Stimulated activated naive CD4-positive, alpha-beta T cell treated with Interleukin-2 at 50 U/mL for 16 hours (primary cell): ENCODE measurements around the gene SLC39A11.
"Not testable (repeated sequence)": the region's sequence is repeated elsewhere in the genome, so short reads cannot be mapped to it uniquely, and the experiment has no call there.

Experiments
- DNase-seq: peaks from one replicate; lab custom pipeline; 2025; lab: John Stamatoyannopoulos, UW

The SLC39A11 gene

DNA sequence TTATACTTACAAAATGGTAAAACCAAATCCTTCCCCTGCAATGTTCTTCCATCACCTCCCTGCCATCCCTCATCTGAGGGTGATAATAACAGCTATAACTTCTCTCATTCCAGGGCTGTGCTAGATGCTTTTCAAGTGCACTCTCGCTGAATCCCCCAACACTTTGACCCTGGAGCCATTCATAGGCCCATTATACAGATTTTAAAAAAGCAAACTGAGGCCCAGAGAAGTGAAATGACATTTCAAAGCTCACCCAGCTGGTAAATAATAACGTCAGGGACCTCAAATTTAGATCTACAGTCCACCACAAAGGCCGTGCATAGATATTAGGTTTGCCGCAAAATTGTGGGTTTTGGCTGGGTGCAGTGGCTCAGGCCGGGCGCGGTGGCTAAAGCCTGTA lies 378.8 kb downstream of the SLC39A11 start:
- DNase-seq: no peak

DNA sequence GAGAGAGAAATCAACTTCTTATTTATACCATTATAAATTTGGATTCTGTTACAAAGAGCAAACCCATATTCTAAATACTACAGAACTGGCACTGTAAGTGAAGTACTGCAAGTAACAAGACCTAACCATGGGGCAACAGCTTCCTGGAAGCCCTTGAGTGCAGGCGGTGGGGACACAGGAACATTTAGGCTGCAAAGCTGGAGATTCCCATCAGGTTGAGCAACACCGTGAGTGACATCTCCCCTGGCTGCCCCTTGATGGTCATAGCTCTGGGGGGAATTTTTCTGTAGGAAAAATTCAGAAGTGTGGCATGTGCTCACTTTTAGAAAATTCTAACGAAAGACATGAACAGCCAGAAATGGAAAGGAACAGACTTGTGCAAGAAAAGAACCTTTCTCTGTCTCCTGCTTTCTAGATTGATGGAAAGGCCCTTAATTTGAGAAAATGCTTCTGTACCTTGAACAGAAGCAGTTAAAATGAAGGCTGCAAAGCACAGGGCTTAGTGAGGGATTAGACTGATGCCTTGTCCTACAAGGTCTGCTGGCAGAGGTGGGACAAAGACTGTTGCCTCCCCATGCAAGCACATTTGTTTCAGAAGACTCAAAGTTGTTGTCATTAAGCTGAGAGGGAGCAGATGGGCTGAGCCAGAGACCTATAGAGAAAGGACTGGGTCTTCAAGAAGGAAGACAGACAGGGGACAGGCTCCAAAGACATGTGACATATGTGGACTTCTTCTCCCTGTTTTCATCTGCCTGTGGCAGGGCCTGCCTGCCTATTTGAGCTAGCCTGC lies 380.8 kb downstream of the SLC39A11 start:
- no peak for DNase-seq

DNA sequence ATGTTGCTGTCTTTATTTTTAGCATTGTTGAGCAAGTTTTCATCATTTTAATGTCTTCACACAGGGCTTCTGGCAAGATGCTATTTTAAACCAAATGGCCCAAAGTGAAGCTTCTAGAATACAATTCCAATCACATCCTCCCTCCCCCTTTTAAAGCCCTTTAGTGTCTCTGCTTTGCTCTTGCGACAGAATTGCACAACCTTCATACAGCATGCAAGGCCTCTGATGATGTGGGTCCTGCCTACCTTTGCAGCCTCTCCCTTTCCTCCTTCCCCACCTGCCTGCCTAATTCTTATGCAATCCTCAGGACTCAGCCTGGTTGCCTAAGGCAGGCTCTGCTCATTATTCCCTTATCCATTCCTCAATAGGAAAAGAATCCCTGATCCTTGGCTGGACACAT lies 381.7 kb downstream of the SLC39A11 start:
- no peak for DNase-seq

DNA sequence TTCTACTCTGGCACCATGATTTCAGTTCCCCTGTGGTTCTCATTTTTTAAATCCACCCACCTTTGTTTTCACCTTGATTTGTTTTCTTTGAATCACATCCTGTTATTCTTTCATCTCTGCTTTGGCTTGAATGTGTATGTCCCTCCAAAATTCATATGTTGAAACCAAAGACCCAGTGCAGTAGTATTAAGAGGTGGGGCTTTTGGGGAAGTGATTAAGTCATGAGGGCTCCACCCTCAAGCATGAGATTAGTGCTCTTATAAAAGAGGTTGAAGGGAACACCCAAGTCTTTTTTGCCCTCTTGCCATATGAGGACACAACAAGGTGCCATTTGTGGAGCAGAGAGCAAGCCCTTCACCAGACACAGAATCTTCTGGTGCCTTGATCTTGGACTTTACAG lies 382.3 kb downstream of the SLC39A11 start:
- DNase-seq: no peak

DNA sequence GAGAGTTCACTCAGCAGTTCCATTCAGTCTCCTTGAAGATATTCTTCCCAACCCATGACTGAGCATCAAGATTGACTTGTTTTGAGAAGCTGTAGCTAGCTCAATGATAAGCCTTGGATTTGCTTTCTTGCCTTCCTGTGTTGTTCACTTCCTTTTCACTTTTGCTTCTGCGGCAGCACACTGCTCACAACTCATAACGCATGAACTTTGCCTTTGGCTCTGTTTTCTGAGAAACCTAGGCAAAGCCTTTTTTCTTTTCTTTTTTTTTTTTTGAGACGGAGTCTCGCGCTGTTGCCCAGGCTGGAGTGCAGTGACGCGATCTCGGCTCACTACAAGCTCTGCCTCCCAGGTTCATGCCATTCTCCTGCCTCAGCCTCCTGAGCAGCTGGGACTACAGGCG lies 383.8 kb downstream of the SLC39A11 start:
- DNase-seq: not testable (repeated sequence)

DNA sequence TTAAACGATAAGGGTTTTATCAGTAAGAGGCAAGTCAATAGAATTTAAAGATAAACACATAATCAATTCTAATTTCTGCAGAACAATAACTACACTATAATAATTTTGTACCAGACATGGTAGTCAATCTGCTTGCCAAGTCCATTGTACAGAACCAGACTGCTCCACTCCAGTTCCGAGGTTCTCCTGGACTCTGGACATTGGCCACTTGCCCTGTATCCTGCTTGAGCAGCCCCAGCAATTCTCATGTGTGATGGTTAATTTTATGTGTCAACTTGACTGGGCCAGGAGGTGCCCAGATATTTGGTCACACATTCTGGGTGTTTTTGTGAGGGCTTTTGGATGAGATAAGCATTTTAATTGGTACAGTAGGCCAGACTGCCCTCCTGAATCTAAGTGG lies 384.6 kb downstream of the SLC39A11 start:
- DNase-seq: no peak

DNA sequence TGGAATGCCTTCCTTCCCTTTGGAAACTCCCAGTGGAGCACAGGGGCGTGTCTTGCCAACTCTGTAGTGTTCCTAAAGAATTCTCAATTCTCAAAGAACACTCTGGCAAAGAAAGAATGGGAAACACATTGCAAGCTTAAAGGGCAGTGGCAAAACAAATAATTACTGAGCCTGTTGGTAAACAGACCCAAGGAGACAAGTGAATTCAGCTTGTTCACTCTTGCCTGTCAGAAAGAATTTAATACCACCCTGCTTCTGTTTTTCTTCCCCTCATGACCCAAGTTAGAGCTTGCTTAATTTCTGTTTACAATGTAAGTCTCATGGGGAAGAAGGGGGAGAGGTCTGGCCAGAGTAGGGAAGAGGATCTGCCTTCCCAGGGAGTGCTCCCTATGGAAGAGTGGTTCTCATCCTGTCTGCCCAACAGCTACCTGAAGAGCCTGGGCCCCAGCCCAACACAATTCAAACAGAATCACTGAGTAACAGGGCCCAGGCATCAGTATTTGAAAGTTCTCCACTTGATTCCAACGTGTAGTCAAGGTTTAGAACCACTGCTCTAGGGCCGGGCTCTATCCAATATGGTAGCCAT lies 386.0 kb downstream of the SLC39A11 start:
- DNase-seq: no peak

DNA sequence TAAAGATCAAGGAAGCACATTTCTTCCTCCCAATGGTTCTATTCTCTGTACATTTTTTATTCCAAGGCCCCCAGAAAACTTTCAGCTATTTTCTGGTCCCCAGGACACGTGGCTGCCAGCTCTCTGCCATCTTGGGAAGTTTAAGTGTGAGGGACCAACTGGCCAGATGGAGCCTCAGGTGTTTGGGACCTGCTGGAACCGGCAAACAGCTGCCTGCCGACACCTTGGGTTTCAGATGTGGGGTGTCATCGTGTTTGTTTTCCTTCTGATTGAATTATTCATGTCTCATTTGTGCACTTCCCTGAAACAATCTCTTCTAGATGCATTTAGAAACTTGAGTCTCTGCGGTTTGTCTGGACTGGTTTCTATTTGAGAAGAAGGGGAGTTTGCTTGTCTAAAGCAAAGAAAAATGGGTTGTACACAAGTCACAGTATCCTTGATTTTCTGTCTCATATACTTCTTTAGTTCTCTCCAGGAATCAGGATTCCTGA lies 386.5 kb downstream of the SLC39A11 start:
- no peak for DNase-seq

DNA sequence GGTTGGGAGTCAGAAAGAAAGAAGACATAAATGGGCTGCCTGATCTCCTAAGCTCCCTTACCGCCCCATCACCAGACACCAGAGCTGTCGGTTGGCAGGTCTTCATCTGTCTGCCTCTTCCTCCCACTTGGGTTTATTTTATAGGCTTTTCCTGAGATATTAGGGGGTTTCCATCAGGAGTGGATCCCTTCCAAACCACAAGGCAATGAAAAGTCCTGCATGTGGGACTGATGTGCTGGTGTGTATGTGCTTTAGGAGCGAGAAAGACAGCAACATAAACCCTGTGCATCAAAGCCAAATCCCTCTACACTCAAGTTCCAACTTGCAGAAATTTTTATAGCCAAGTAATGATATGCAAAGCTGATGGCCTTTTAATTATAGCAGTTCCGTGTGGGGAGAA lies 389.5 kb downstream of the SLC39A11 start:
- DNase-seq: no peak

DNA sequence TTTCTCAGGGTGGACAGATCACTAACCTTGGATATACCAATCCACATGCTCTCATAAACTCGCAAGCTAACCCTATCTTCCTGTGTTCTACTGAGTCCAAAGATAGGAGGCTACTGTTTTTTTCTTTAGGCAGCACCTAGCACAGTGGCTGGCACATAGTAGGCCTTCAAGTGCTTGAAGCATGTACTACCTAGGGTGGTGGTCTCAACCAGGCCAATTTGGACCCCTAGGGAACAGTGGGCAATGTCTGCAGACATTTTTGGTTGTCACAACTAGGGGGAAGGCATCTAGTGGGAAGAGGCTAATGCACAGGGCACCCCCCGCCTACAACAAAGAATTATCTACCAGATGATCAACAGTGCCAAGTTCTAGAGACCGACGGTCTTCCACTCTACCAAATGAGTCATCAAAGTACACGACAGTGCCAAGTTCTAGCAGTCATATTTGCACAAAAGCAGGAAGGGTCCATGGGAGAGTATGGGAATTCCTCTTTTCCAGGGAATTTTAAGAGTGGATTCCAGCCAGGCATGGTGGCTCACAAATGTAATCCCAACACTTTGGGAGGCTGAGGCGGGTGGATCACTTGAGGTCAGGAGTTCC lies 390.3 kb downstream of the SLC39A11 start:
- DNase-seq: no peak

DNA sequence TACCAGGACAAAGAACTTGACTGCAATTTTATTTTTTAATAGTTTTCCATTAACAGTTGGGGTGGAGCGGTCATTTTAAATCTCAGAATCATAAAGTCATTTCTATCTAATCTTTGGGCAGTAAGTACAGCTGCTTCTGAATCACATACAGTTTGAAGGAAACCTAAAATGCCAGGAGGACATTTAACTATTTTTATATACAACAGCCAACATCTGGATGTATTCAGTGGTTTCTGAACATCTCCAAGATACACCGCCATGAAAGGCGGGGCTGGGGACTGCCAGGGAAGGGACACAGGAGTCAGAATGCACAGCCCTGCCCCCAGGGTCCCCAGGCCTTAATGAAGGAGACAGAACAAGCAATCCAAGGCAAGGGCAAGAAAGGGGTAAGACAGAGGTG lies 392.3 kb downstream of the SLC39A11 start:
- no peak for DNase-seq

DNA sequence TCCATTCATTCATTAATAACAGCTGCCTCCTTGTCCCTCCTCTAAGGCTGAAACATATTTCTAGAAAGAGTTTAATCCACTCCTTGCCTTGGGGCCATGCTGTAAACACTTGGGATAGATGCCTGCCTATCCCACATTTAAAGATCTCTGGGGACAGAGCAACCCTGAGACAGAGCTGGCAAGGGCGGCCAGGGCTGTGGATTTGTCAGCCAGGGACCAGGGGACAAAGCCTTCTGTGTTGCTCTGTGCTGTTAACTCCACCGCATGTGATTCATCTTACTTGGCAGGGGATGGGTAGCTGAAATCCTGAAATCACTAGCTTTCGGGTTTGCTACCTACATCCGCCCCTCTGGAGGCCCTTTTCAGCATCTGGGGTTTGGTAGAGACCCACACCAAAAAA lies 392.9 kb downstream of the SLC39A11 start:
- DNase-seq: no peak

DNA sequence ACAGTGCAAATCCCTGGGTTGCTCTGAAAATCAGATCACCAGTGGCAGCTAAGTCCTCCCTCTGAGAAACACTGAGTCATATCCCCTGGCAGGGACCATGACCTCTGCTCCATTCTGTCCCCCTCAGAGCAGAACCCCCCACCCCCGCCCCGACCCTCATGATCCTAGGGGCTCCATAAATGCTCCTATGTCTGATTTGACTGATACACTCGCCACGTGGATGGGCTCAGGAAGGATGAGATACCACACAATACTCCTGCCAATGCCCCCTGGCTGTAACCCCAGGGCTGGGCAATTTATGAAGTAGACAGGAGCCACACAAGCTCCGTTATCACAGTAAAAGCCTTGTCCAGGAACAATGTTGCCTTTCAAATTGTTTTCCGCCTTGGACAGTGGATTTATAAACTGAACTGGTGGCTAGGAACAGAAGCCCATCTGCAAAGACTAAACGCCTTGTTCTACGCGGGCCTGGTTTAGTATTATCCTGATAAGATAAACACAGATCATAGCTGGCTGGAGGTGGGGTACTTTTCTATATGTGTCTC lies 394.8 kb downstream of the SLC39A11 start:
- no peak for DNase-seq

DNA sequence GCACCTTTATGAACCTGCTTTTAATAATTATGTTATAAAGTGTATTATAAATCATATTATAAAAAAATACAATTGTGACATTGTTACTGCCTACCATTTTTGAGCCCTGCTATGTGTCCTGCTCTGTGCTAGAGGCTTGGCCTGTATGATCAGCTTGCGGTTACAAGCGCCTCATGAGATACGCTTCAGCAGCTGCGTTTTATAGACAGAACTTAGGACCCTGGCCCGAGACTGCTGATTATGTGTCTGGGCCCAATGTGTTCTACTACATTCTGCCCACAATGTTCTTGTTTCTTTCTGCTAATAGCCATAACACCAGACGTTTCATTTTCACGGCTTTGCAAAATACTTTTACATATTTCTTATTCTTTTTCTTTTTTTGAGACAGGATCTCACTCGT lies 395.8 kb downstream of the SLC39A11 start:
- no peak for DNase-seq

DNA sequence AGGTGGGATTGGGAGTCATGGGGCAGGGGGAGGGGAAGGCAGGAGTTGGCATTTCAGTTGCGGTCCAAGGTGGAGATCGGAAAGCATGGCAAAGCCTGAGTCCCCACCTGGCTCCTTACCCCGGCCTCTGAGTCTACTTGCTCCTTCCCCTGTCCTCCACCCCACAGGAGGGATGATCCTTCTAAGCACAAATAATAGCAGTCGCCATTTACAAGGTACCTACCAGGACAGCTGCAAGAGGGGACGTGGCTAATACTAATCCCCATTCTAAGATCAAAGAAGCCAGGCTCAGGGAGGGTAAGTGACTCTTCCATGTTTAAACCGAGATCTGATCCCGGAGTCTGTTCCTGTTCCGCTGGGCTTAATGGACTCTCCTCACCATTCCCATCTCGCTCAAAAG lies 396.3 kb downstream of the SLC39A11 start:
- no peak for DNase-seq

DNA sequence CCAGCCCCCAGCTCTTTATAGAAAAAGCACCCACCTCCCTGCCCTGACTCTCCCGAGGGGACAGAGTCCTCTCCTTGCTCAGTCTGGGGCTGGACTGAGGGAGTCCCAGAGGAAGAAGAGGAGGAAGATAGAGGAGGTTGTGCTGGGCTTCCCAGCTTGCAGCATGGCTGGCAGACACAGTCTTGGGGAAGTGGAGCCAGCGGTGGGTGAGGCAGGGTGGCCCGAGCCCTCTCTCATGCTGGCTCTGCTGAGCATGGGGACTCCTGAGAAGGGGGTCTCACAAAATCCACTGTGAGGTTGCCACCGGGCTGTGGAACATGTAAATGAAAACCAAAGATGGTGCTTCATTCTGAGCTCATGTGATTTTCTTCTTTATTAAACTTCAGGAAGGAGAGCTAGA lies 398.5 kb downstream of the SLC39A11 start:
- no peak for DNase-seq

DNA sequence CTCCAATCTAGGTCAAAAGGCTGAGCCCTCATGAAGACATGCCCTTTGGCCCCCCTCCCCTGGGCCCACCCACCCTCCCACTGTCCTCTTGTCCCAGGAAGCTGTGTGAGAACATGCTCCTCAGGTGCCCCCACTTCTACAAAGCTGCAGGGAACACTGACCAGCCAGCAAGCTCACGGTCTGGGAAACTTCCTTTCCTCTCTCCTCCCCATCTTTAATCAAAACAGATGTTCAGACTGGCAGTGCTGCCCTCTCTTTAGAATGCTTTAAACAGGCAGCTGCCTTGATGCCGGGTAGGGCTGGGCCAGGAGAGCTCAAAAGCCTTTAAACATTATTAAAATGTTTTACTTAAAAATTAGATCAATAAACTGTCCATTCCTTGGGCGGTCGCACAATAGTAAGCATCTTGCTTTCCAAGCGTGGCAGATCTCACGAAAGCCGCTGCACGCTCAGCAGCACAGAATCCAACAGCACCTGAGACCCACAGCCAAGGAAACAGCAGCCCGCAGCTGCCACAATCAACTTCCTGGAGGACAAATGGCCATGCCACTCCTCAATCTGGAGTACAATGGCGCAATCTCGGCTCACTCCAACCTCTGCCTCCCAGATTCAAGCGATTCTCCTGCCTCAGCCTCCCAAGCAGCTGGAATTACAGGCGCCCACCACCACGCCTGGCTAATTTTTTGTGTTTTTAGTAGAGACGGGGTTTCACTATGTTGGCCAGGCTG lies 399.2 kb downstream of the SLC39A11 start:
- no peak for DNase-seq

DNA sequence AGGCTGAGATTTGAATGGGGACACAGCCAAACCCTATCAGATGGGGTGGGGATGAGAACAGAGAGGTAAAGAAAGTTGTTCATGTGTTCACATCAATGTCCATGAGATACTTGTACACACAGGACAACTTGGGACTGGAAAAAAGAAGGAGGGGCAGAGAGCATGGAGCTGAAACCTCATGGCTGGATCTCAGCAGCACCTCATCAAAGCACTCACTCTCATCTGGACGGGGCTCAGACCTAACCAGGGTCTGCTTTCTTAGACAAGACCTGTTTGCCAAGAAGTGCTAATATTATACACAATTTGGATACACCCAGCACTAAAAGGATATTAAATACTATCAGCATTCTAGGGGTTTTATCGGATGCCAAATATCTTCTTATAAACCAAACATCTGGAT lies 399.8 kb downstream of the SLC39A11 start:
- DNase-seq: no peak

DNA sequence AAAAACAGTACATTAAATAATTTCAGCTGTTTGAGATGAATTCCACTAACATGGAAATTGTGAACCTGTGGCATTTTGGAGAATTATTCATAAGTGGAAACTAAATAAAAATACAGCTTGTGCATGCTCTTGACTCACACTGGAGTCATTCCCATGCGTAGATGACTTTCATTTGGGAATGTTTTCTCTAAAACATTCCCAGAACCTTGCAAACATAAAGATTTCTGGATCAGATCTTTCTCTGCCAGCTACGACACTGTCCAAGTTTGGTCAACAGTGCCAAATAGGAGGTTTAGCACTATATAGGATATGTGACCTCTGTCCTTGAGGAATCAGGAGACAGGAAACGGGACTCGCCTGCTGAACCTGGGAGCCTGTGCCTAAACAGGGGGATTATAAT lies 400.9 kb downstream of the SLC39A11 start:
- no peak for DNase-seq

DNA sequence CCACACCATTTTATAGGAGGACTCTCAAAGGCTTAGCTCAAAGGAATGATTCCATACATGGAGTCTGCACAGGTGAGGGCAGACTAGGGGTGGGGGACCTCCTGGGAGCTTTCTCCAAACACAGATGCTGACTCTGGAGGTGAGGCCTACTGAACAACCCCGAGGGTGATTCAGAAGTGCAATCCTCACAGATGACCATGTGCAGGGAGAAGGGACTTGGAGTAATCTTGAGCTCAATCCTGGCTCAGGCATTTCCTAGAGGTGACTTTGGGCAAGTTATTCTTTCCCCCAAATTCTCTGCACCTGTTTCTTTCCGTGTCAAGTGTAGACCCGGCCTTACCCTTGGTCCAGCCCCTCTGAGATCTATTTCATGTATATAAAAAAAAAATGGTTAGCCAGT lies 401.5 kb downstream of the SLC39A11 start:
- DNase-seq: no peak

DNA sequence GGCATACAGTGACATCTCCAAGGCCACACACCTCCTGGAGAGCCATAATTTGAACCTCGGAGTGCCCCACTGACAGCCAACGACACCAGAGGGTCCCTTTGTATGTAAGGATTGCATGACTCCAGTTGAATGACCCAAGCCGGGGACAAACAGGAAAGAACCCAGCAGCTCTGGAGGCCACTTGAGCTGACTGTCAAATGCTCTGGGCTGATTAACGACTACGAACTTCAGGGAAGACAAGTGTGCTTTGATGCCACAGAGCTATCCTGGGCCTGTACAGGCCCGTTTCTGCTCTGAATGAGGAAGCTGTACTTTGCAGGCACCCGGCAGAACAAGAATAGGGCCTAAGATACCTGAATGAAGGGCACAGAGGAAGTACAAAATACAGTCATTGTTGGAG lies 404.6 kb downstream of the SLC39A11 start:
- no peak for DNase-seq

DNA sequence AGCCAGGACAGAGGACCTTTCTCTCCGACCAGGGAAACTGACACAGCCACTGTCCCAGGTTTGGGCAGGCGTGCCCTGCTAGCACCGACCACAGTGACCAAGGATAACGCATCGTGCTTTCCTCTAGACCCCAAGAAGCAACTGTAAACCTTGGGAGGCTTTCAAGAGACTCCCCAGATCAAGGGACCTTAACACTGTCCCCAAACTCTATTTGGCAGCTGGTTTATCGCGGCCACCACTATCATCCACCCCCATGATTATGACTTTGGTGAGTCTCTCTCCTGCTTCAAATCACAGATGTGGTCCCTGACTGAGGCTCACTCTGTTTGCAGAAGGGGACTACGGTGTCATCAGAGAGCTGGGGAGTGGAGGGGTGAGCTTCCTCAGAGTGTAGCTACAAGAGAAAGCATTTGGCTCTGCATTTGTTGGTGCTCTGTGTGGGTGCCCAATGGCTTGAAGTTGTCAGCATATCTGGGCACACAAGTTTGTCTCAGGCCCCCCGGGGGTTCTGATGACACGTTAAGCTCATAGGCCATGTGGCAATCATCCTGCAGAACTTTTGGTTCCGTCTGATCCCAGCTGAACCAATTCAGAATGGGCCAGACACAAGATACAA lies 408.0 kb downstream of the SLC39A11 start:
- DNase-seq: no peak
